ENCODE data around the gene ZNF296.

GRCh38 chr19:45071969-45072790 is 4.1 kb downstream of the ZNF296 start:
- TF ChIP-seq, protein P1, sequence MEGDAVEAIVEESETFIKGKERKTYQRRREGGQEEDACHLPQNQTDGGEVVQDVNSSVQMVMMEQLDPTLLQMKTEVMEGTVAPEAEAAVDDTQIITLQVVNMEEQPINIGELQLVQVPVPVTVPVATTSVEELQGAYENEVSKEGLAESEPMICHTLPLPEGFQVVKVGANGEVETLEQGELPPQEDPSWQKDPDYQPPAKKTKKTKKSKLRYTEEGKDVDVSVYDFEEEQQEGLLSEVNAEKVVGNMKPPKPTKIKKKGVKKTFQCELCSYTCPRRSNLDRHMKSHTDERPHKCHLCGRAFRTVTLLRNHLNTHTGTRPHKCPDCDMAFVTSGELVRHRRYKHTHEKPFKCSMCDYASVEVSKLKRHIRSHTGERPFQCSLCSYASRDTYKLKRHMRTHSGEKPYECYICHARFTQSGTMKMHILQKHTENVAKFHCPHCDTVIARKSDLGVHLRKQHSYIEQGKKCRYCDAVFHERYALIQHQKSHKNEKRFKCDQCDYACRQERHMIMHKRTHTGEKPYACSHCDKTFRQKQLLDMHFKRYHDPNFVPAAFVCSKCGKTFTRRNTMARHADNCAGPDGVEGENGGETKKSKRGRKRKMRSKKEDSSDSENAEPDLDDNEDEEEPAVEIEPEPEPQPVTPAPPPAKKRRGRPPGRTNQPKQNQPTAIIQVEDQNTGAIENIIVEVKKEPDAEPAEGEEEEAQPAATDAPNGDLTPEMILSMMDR (IDR thresholded peaks at IDR 0.05; ENCODE audit: insufficient read depth, low read depth, low read length): no peak
- no peak for TF ChIP-seq EZH2 (IDR thresholded peaks at IDR 0.05; ENCODE audit: insufficient read depth, low read length)
